Measurements from ENCODE around the gene ATF6.

GRCh38 chr1:161885759-161886158 lies 119.6 kb downstream of the ATF6 start:
- no peak for TF ChIP-seq YY1 (IDR thresholded peaks at IDR 0.05; ENCODE audit: insufficient read depth, insufficient read length)
- no peak for TF ChIP-seq SUZ12 (IDR thresholded peaks at IDR 0.05; ENCODE audit: extremely low read depth, insufficient read depth, insufficient read length)
